ENCODE measurements around the gene ARHGAP45. TPM values are rescaled to one million over a fixed set of nuclear protein-coding genes. Genes with fewer than 3 reads are reported as not detected.
"Not testable (repeated sequence)": the region's sequence is repeated elsewhere in the genome, so short reads cannot be mapped to it uniquely, and the experiment has no call there.

The ARHGAP45 gene
- total and polyA plus RNA-seq, 2 of the 8 experiments (the other 6 are each of a cell fraction or from before 2014, with no cell fraction given) = 31.4 to 41.8 TPM

DNA sequence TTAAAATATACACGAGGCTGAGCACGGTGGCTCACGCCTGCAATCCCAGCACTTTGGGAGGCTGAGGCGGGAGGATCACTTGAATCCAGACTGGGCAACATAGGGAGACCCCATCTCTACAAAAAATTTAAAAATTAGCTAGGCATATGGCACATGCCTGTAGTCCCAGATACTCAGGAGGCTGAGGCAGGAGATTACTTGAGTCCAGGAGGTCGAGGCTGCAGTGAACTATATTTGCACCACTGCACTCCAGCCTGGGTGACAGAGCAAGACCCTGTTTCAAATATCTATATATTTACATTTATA is 43.1 kb upstream of the ARHGAP45 start:
- H3K79me1 ChIP-seq (ENCODE audit: low read depth, low read length) = peaks cover 11% of the 10 kb centered on the region
- H2AK5ac ChIP-seq (ENCODE audit: low read depth, low read length); H2BK12ac ChIP-seq (ENCODE audit: low read depth, low read length); H4K91ac ChIP-seq (replicated peaks; ENCODE audit: insufficient read length, low read length); H2BK15ac ChIP-seq (ENCODE audit: low read length); DNase-seq (ENCODE audit: low read depth in 1 of 2, low spot score in 2 of 2); H3K9ac ChIP-seq (replicated peaks in 1 of 4; ENCODE audit: extremely low read depth in 1 of 4, low read depth in 3 of 4, low read length in 3 of 4); H3K27ac ChIP-seq (ENCODE audit: low read depth, low read length); H3K23ac ChIP-seq (ENCODE audit: insufficient read length); H2BK120ac ChIP-seq (replicated peaks; ENCODE audit: low read depth, low read length); H3K9me3 ChIP-seq (ENCODE audit: insufficient read depth in 2 of 2, low read depth in 1 of 2, low read length in 1 of 2); H3K14ac ChIP-seq (ENCODE audit: insufficient read length); H3K4me2 ChIP-seq (ENCODE audit: insufficient read depth in 1 of 2, low read depth in 2 of 2, low read length in 2 of 2); H3K36me3 ChIP-seq (ENCODE audit: control insufficient read depth in 2 of 4, insufficient read depth in 4 of 4, low read length in 3 of 4); H3K18ac ChIP-seq (ENCODE audit: extremely low read depth, low read length); FAIRE-seq; H2BK20ac ChIP-seq (ENCODE audit: low read length); H4K8ac ChIP-seq (ENCODE audit: extremely low read depth, insufficient read depth, low read length); H3K4ac ChIP-seq (replicated peaks; ENCODE audit: insufficient read length, low read depth, low read length); H3K56ac ChIP-seq (replicated peaks; ENCODE audit: insufficient read length, low read depth, low read length); H4K5ac ChIP-seq (ENCODE audit: insufficient read length, low read depth, low read length); H2AFZ ChIP-seq (ENCODE audit: low read length); H3K27me3 ChIP-seq (replicated peaks in 1 of 4; ENCODE audit: control insufficient read depth in 3 of 4, extremely low read depth in 1 of 4, insufficient read depth in 3 of 4, low read length in 3 of 4); H3K4me3 ChIP-seq (ENCODE audit: extremely low read depth in 1 of 4, insufficient read depth in 2 of 4, low read depth in 3 of 4, low read length in 4 of 4); H2BK5ac ChIP-seq (ENCODE audit: low read depth, low read length): not testable (repeated sequence)
- peaks cover 9 to 14% of the 10 kb centered on the region in 2 experiments for H4K20me1 ChIP-seq (replicated peaks in 1 of 2; ENCODE audit: control insufficient read depth in 1 of 2, insufficient read depth in 2 of 2, low read length in 2 of 2)
- peaks cover 0 to 15% (median 11%) of the 10 kb centered on the region in 4 experiments; a peak in 6 of 7 replicates for H3K4me1 ChIP-seq (replicated peaks in 1 of 4; ENCODE audit: control insufficient read depth in 3 of 4, insufficient read depth in 4 of 4, low read length in 3 of 4)
- CTCF ChIA-PET (ENCODE audit: partially characterized antibody) = interaction anchor here (0.6 kb wide), 1 partner anchor 45 kb away, joined by 3 read pairs; no protein-coding TSS in a partner anchor
- H3K79me2 ChIP-seq (ENCODE audit: control insufficient read depth in 1 of 2, insufficient read depth in 2 of 2, low read length in 2 of 2) = peaks cover 20 to 43% of the 10 kb centered on the region in 2 experiments
- POLR2A ChIA-PET (ENCODE audit: partially characterized antibody) = interaction anchor here (1.3 to 12.8 kb wide), 3 partner anchors 8 to 19 kb away, joined by 3 to 509 read pairs (median 8); partner anchors contain the start of gene ABCA7
- peaks cover 20% of the 10 kb centered on the region for H3K23me2 ChIP-seq (ENCODE audit: low read depth, low read length)
- 94% methylated on average over 5 of the region's 5 CpGs; no CpG with 5 or more reads in 1 of the 2 experiments for WGBS, 2 experiments (ENCODE audit: extremely low coverage in 1 of 2, insufficient coverage in 1 of 2, insufficient read length in 1 of 2, insufficient replicate concordance in 2 of 2, low coverage in 1 of 2, low lambda C conversion rate in 2 of 2, missing lambda C conversion rate in 1 of 2)

DNA sequence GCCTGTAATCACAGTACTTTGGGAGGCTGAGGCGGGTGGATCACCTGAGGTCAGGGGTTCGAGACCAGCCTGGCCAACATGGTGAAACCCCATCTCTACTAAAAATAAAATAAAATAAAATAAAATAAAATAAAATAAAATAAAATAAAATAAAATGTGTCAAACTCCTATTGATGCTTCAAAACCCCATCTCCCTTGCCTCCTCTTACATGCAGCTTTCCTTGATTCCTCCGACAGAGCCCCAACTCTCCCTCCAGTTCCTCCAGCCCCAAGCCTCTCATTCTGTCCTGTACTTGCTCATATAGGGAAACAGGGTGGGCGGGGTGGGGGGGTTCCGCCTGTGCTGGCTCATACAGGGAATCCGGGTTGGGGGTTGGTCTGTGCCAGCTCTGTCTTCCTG is 41.9 kb upstream of the ARHGAP45 start:
- H4K20me1 ChIP-seq (replicated peaks in 1 of 2; ENCODE audit: control insufficient read depth in 1 of 2, insufficient read depth in 2 of 2, low read length in 2 of 2); H2AFZ ChIP-seq (ENCODE audit: low read length); H3K9ac ChIP-seq (replicated peaks in 1 of 4; ENCODE audit: extremely low read depth in 1 of 4, low read depth in 3 of 4, low read length in 3 of 4); H2BK5ac ChIP-seq (ENCODE audit: low read depth, low read length); H2BK20ac ChIP-seq (ENCODE audit: low read length); H3K27ac ChIP-seq (ENCODE audit: low read depth, low read length); H3K18ac ChIP-seq (ENCODE audit: extremely low read depth, low read length); H2AK5ac ChIP-seq (ENCODE audit: low read depth, low read length); DNase-seq (ENCODE audit: low read depth in 1 of 2, low spot score in 2 of 2); H3K4me3 ChIP-seq (ENCODE audit: extremely low read depth in 1 of 4, insufficient read depth in 2 of 4, low read depth in 3 of 4, low read length in 4 of 4); H3K9me3 ChIP-seq (ENCODE audit: insufficient read depth in 2 of 2, low read depth in 1 of 2, low read length in 1 of 2); H4K5ac ChIP-seq (ENCODE audit: insufficient read length, low read depth, low read length); H3K36me3 ChIP-seq (ENCODE audit: control insufficient read depth in 2 of 4, insufficient read depth in 4 of 4, low read length in 3 of 4); H2BK15ac ChIP-seq (ENCODE audit: low read length); H3K14ac ChIP-seq (ENCODE audit: insufficient read length); H3K4me2 ChIP-seq (ENCODE audit: insufficient read depth in 1 of 2, low read depth in 2 of 2, low read length in 2 of 2); H3K79me1 ChIP-seq (ENCODE audit: low read depth, low read length); H4K91ac ChIP-seq (replicated peaks; ENCODE audit: insufficient read length, low read length); H3K56ac ChIP-seq (replicated peaks; ENCODE audit: insufficient read length, low read depth, low read length); H2BK12ac ChIP-seq (ENCODE audit: low read depth, low read length); FAIRE-seq; H3K27me3 ChIP-seq (replicated peaks in 1 of 4; ENCODE audit: control insufficient read depth in 3 of 4, extremely low read depth in 1 of 4, insufficient read depth in 3 of 4, low read length in 3 of 4); H3K23ac ChIP-seq (ENCODE audit: insufficient read length); H2BK120ac ChIP-seq (replicated peaks; ENCODE audit: low read depth, low read length); H3K4ac ChIP-seq (replicated peaks; ENCODE audit: insufficient read length, low read depth, low read length); H4K8ac ChIP-seq (ENCODE audit: extremely low read depth, insufficient read depth, low read length): not testable (repeated sequence)
- ChIA-PET POLR2A (ENCODE audit: partially characterized antibody) (interaction anchor here (1.5 to 12.8 kb wide), 8 partner anchors 7 to 216 kb away, joined by 6 to 509 read pairs (median 36); partner anchors contain the start of genes ABCA7, ATP5F1D and WDR18), CTCF (ENCODE audit: partially characterized antibody) (interaction anchor here (1.2 to 1.6 kb wide), 3 partner anchors 8 to 101 kb away, joined by 3 read pairs; no protein-coding TSS in a partner anchor)
- WGBS, 2 experiments (ENCODE audit: extremely low coverage in 1 of 2, insufficient coverage in 1 of 2, insufficient read length in 1 of 2, insufficient replicate concordance in 2 of 2, low coverage in 1 of 2, low lambda C conversion rate in 2 of 2, missing lambda C conversion rate in 1 of 2) = 92% methylated on average over 6 of the region's 6 CpGs; no CpG with 5 or more reads in 1 of the 2 experiments
- H3K79me2 ChIP-seq (ENCODE audit: control insufficient read depth in 1 of 2, insufficient read depth in 2 of 2, low read length in 2 of 2) = peaks cover 9 to 42% of the 10 kb centered on the region in 2 experiments
- H3K23me2 ChIP-seq (ENCODE audit: low read depth, low read length) = peaks cover 16% of the 10 kb centered on the region
- peaks cover 0 to 13% (median 5%) of the 10 kb centered on the region in 4 experiments; a peak in 6 of 7 replicates for H3K4me1 ChIP-seq (replicated peaks in 1 of 4; ENCODE audit: control insufficient read depth in 3 of 4, insufficient read depth in 4 of 4, low read length in 3 of 4)
